CD4-positive, alpha-beta T cell treated with Interleukin-4 for 4 hours (primary cell): ENCODE measurements around the gene LPAR6.
A peak's percentile ranks its signal among the peaks of the same experiment; 100 is the strongest.

Source experiments
- DNase-seq: peaks from one replicate; pipeline ENCODE4 v3.0.0-alpha.2; 2020

The LPAR6 gene

GRCh38 chr13:48414501-48414900, 1.6 kb upstream of the LPAR6 start:
- DNase-seq, result no peak

GRCh38 chr13:48411841-48412531, 927 bp downstream of the LPAR6 start:
- DNase-seq, result peak; percentile 61

GRCh38 chr13:48411147-48411794, 1.6 kb downstream of the LPAR6 start:
- DNase-seq, result no peak

GRCh38 chr13:48410199-48410598, 2.7 kb downstream of the LPAR6 start:
- peak; percentile 40 for DNase-seq

GRCh38 chr13:48405875-48406274, 7.0 kb downstream of the LPAR6 start:
- DNase-seq, result peak; percentile 49

- no peak for DNase-seq
These were observed 8.0 kb downstream of the LPAR6 start for GRCh38 chr13:48404952-48405351.

- DNase-seq, result no peak
These were observed 9.0 kb downstream of the LPAR6 start for GRCh38 chr13:48403913-48404312.

- DNase-seq, result peak; percentile 58
These were observed 9.7 kb downstream of the LPAR6 start for GRCh38 chr13:48403151-48403631.

- no peak for DNase-seq
These were observed 10.5 kb downstream of the LPAR6 start for GRCh38 chr13:48402325-48402932.

- peak; percentile 42 for DNase-seq
These were observed 11.4 kb downstream of the LPAR6 start for GRCh38 chr13:48401480-48401879.

- DNase-seq, result peak; percentile 47
These were observed 12.0 kb downstream of the LPAR6 start for GRCh38 chr13:48400850-48401291.

GRCh38 chr13:48400090-48400694, 12.7 kb downstream of the LPAR6 start:
- DNase-seq, result no peak

- DNase-seq, result no peak
These were observed 14.3 kb downstream of the LPAR6 start for GRCh38 chr13:48398450-48399095.

GRCh38 chr13:48397744-48398143, 15.2 kb downstream of the LPAR6 start:
- no peak for DNase-seq

- no peak for DNase-seq
These were observed 19.2 kb downstream of the LPAR6 start for GRCh38 chr13:48393698-48394085.

GRCh38 chr13:48393030-48393697, 19.7 kb downstream of the LPAR6 start:
- DNase-seq, result no peak

GRCh38 chr13:48391257-48391656, 21.7 kb downstream of the LPAR6 start:
- no peak for DNase-seq

- DNase-seq, result no peak
These were observed 26.1 kb downstream of the LPAR6 start for GRCh38 chr13:48386816-48387215.

- no peak for DNase-seq
These were observed 29.5 kb downstream of the LPAR6 start for GRCh38 chr13:48383384-48383783.

- no peak for DNase-seq
These were observed 32.3 kb downstream of the LPAR6 start for GRCh38 chr13:48380581-48380980.

GRCh38 chr13:48377857-48378256, 35.1 kb downstream of the LPAR6 start:
- DNase-seq, result no peak

- no peak for DNase-seq
These were observed 42.1 kb downstream of the LPAR6 start for GRCh38 chr13:48370815-48371214.

GRCh38 chr13:48369988-48370387, 42.9 kb downstream of the LPAR6 start:
- DNase-seq, result no peak
